ENCODE data around the gene ARL1.

DNA sequence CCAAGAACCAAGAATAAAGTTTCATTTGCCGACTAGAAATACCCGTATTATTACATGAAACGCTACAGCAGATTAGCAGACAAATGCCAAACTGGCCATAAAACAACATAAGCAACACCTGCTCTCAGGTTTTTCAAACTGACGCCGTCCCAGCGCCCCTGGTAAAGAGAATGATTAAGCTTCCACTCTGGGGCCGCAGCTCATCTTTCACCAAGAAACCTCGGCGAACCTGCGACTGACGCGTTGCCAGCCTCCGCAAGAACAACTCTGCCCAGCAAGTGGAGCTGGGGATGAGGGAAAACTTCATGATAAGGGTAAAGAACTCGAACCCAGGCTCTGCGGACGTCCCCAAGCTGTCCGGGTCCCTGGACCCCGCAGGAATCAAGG, 530 bp downstream of the ARL1 start:
- TF ChIP-seq, protein P1, sequence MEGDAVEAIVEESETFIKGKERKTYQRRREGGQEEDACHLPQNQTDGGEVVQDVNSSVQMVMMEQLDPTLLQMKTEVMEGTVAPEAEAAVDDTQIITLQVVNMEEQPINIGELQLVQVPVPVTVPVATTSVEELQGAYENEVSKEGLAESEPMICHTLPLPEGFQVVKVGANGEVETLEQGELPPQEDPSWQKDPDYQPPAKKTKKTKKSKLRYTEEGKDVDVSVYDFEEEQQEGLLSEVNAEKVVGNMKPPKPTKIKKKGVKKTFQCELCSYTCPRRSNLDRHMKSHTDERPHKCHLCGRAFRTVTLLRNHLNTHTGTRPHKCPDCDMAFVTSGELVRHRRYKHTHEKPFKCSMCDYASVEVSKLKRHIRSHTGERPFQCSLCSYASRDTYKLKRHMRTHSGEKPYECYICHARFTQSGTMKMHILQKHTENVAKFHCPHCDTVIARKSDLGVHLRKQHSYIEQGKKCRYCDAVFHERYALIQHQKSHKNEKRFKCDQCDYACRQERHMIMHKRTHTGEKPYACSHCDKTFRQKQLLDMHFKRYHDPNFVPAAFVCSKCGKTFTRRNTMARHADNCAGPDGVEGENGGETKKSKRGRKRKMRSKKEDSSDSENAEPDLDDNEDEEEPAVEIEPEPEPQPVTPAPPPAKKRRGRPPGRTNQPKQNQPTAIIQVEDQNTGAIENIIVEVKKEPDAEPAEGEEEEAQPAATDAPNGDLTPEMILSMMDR (tag by site-specific recombination; IDR thresholded peaks at IDR 0.05): no peak
- TF ChIP-seq, protein P2, sequence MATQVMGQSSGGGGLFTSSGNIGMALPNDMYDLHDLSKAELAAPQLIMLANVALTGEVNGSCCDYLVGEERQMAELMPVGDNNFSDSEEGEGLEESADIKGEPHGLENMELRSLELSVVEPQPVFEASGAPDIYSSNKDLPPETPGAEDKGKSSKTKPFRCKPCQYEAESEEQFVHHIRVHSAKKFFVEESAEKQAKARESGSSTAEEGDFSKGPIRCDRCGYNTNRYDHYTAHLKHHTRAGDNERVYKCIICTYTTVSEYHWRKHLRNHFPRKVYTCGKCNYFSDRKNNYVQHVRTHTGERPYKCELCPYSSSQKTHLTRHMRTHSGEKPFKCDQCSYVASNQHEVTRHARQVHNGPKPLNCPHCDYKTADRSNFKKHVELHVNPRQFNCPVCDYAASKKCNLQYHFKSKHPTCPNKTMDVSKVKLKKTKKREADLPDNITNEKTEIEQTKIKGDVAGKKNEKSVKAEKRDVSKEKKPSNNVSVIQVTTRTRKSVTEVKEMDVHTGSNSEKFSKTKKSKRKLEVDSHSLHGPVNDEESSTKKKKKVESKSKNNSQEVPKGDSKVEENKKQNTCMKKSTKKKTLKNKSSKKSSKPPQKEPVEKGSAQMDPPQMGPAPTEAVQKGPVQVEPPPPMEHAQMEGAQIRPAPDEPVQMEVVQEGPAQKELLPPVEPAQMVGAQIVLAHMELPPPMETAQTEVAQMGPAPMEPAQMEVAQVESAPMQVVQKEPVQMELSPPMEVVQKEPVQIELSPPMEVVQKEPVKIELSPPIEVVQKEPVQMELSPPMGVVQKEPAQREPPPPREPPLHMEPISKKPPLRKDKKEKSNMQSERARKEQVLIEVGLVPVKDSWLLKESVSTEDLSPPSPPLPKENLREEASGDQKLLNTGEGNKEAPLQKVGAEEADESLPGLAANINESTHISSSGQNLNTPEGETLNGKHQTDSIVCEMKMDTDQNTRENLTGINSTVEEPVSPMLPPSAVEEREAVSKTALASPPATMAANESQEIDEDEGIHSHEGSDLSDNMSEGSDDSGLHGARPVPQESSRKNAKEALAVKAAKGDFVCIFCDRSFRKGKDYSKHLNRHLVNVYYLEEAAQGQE (tag by site-specific recombination; IDR thresholded peaks at IDR 0.05): no peak
- TF ChIP-seq ZNF747 (tag by site-specific recombination; IDR thresholded peaks at IDR 0.05) (no peak), ZNF24 (tag by site-specific recombination; IDR thresholded peaks at IDR 0.05) (no peak), ZFP69B (tag by site-specific recombination; IDR thresholded peaks at IDR 0.05) (no peak)
- TF ChIP-seq, protein P3, sequence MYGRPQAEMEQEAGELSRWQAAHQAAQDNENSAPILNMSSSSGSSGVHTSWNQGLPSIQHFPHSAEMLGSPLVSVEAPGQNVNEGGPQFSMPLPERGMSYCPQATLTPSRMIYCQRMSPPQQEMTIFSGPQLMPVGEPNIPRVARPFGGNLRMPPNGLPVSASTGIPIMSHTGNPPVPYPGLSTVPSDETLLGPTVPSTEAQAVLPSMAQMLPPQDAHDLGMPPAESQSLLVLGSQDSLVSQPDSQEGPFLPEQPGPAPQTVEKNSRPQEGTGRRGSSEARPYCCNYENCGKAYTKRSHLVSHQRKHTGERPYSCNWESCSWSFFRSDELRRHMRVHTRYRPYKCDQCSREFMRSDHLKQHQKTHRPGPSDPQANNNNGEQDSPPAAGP (tag by site-specific recombination; IDR thresholded peaks at IDR 0.05): no peak
